NCI-H2029 treated with DMSO at 0.1 percent for 48 hours (cell line): Measurements from ENCODE around the gene IGFBP3.

Experiments
- DNase-seq: peaks from one replicate; lab custom pipeline; 2025; lab: John Stamatoyannopoulos, UW

Gene IGFBP3

DNA sequence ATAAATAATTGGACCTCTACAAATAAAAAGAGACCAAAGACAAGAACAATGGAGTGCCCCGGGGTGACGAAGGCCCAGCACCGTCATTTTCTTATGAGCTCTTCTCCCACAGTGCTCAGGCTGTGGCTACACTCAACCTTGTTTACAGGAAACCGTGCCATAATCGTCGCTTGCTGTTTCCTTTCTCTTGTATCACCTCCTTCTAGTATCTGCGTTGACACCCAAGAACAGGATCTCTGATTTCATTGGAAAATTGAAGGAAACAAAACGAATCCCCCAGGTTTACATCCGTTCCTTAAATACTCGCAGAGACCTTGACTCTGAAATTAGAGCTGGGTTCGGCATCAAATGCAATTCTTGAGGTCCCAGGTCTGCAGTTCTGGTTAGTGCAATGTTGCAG lies 1.7 kb upstream of the IGFBP3 start:
- no peak for DNase-seq

DNA sequence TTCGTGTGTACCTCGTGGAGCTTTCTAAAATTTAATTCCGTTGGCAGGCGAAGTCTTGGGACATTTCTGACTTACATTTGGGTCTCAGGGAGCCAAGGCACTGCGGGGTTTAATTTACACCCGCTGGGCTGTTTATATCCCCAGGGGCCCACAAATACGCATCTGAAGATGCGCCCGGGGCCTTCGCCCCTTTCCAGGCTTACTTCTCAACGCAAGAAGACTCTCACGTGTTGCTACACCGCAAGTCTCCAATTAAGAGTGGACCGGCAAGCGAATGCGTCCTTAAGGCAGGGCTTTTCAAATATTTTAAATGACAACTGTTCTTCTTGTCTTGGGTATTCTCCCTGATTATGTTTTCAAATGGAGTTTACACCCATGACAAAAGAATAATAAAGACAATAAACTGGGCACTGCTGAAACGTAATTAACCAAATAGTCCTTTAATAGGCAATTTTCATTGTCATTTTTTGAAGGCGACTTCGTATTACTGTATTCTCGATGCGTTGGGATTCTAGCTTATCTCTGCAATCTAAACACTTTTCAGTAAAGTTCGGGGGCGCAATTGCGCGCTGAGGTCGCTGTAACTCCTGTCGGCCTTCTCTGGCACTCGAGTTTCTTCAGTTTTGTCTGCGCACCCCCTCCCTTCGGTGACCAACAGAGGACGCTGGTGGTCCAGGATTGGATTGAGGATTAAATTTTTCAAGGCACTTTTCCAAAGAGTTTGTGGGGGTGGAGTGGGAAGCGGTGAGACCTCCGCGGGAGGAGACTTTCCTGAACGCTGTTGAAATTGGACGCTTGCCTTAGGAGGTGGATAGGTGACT lies 837 bp upstream of the IGFBP3 start:
- peak; percentile 51 for DNase-seq

DNA sequence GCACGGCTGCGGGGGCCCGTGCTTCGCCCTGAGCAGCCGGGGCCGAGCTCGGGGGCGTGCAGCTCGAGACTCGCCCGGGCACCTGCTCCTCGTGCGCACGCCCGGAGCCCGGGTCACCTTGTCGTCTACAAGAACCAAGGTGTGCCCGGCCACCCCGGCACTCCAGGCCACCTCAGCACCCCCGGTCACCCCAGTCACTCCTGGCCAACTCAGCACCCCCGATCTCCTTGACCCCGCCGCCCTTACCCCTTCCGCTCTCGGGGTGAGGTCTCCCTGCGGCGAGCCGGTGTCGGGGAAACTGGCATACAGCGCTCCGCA lies 268 bp upstream of the IGFBP3 start:
- DNase-seq: no peak

DNA sequence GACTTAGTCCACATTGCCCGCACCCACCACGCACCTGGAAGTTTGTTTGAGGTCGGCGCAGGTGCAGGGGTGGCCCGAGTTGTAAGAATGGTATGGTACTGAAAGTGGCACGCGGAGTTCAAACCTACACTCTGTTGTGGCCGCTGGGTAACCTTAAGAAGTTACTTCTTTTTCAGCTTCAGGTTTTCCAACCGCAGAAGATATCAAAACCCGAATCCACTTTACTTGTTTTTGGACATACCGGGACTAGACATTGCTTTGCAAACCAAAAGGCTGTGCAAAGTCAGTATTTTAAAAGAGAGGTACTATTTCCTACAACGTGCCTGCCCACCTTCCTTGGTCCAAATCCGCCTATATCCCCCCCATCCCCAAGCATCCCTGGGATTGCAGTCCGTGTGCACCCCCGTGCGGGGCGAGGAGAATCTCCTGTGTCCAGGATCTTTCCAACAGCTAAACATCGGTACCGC lies 1.0 kb downstream of the IGFBP3 start:
- no peak for DNase-seq

DNA sequence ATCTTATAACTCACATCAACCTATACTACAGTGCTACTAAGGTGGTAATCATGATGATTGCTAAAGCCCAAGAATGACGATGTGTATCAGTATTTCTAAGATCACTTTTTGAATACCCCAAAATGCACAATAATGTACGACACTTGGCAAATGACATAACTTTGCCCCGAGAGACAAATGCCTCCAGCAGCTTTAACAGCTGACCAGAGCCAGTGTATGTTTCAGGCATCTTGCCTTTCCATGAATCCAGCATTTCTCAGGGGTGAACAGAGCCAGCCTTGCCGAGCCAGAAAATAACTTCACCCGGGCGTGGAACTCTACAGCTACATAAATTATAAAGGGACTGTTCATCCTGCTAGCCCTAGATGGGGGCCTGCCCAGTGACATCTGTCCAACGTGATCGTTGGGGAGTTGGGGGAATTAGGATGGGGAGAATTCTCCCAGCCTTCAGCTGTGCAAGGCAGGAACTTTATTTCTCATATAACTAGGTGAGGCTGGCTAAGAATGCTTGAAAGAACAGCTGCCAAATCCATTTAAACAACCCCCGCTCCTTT lies 1.8 kb downstream of the IGFBP3 start:
- DNase-seq: no peak

DNA sequence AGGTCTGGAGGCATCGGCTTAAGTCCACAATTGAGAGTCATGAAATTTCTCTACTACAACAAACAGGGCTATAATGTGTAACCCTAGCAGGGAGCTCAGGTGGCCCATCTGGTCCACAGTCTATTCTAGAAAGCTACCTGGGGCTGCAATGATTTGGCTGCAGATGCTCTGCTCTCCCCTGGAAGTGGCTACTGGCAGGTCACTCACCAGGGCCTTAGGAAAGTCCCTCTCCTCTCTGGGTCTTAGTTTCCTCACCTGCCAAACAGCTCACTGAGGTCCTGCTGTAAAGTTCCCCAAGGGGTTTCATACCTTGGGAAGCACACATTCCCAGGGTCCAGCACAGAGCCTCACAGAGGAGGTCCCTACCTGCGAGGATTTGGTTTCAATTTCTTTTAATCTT lies 2.5 kb downstream of the IGFBP3 start:
- no peak for DNase-seq

DNA sequence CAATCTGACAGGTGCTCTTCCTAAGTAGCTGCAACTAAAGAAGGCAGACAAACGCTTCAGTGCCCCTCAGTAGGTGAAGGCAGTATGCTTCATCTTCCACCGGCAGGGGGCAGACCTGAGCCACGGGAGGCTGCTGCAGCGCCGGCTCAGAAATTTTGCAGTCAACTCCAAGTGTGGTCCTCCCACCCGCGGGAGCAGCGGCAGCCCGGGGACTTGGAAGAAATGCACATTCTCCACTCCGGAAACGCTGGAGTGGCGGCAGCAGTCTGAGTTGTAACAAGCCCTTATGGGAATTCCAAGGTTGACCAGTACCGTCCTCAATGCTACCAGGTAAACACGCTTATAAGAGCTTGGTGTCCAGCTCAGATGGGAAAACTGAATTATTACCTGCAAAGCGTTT lies 3.4 kb downstream of the IGFBP3 start:
- DNase-seq: peak; percentile 30

DNA sequence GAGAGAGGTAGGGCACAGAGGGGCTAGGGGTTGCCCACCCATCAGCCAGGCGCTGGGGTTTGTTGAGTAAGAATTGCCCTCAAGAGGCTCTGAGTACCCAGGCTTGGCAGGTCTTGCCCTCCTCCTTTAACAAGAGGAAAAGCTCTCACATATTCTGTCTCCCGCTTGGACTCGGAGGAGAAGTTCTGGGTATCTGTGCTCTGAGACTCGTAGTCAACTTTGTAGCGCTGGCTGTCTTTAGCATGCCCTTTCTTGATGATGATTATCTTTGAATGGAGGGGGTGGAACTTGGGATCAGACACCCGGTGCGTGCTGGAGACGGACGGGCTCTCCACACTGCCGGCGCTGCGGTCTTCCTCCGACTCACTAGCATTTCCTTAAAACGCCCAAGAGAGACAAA lies 4.0 kb downstream of the IGFBP3 start:
- DNase-seq: no peak

DNA sequence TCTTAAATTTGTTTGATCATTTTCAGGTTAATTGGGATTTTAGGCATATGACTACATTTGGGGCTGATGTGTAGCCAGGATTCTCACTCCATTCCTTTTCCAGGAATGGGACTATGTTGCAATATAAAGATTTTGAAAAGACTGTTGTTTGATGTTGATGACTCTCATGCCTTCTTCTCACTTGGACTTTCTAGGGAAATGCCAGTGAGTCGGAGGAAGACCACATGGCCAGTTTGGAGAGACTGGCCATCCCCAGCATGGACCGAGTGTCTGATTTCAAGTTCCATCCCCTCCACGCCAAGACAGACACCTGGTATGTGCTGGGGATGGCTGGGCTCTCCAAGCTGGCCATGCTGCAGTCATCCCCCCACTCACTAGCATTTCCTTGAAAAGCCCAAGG lies 5.5 kb downstream of the IGFBP3 start:
- DNase-seq: no peak

DNA sequence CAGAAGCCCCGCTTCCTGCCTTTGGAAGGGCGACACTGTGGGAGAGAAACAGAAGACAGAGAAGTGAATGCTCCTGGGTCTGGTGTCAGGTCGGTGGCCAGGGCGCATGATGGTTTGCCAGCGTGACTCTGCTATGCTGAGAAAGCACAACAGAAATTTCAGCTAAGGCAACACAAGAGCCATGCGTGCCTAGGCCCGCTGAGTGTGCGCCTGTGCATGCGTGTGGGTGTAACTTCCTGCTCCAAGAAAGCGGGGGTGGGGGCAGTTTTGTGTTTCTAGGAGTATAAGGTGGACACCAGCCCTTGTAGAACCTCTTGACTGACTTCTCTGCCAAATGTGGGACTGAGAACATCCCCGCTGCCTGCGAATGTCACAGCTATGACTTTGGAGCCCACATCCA lies 6.2 kb downstream of the IGFBP3 start:
- DNase-seq: no peak

DNA sequence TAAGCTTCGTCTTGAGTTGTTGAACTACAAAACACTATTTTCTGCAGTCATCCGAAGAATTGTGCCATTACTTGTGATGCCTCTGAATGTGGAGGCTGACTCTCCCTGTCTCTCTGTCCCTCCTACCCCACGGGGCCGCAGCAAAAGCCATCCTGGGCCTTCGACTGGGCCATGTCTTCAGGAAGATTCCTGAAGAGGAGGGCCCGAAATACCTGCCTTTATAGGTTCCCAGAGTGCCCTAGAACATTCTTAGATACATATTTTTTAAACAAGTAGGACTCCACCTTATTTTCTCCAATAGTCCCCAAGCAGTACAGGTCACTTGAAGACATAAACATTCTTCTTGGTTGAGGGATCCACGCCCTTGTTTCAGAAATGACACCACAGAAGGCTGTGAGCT lies 8.1 kb downstream of the IGFBP3 start:
- no peak for DNase-seq

DNA sequence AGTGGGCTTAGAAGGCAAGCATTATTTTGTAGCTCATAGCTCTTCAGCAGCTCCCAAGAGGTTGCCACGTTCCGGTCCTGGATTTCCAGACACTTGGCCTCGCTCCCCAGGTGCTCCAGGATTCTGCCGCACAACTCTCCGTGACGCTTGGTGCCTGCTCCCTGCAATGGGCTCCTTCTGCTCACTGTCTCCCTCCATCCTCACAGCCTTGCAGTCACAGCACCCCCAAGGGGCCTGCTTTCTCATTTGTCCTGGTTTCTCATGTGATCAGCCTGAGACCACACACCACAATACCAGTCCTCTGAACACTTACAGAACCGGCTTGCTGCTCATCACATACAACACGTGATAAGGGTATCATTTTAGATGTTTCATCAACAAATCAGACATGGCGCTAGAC lies 9.8 kb downstream of the IGFBP3 start:
- DNase-seq: no peak

DNA sequence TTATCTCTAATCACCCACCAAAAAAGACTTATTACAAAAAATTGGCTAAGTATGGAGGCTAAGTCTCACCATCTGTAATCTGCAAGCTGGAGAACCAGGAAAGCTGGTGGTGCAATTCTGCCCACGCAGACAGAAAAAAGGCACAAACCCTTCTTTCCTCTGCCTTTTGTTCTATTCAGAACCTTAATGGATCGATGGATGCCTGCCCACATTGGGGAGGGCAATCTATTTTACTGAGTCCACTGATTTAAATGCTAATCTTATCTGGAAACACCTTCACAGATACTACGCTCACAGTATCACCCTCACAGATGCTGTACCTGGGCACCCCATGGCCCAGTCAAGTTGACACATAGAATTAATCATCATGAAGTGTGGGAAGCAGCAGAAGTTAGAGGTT lies 10.2 kb downstream of the IGFBP3 start:
- DNase-seq: no peak

DNA sequence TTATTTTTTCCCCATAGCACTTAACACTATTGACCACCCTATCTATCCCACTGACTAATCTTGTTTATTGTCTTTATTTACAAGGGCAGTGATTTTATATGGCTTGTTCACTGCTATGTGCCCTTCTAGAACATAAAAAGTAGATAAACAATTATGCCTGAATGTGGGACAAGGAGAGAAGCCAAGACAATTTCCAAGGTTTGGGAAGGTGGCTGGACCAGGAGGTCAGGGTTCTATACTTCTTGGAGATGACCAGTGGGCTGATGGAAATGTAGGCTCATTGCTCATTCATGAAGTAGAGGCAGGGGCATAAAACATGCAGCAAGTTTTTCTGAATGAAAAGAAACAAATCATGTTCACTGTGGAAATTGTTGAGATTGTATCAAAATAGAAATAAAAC lies 11.5 kb downstream of the IGFBP3 start:
- no peak for DNase-seq

DNA sequence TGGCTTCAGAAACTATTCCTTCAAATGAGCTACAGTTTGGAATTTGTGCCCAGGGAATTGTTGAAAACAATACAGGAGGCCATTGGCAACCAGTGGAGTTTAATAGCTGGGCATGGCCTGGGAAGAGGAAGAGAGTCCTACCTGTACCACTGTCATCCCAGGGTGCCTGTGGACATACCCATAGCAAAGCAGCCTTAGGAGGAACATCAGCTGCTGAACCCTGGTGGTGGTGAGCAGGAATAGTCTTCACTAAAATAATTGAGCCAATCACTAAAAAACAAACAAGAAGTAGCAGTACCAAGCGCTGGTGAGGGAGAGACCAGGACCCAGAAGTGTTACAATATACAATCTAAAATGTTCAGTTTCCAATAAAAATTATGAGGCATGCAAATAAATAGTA lies 18.3 kb downstream of the IGFBP3 start:
- DNase-seq: no peak

DNA sequence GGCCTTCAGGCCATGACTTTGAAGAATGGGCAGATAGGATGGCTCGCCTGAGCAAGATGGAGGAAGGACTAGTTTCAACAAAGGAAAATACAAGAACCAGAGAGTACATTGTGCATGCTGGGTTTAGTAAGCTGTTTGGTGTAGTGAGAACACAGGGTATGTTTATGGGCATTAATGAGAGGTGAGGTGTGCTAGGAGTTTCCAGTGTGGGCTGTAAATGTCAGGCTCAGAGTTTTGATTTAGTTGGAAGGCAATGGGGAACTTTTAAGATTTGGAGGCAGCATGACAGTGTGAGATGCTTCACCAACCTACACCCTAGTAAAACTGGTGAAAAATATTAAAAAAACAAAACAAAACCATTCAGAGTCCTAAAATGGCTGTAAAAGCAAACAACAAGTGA lies 19.5 kb downstream of the IGFBP3 start:
- no peak for DNase-seq

DNA sequence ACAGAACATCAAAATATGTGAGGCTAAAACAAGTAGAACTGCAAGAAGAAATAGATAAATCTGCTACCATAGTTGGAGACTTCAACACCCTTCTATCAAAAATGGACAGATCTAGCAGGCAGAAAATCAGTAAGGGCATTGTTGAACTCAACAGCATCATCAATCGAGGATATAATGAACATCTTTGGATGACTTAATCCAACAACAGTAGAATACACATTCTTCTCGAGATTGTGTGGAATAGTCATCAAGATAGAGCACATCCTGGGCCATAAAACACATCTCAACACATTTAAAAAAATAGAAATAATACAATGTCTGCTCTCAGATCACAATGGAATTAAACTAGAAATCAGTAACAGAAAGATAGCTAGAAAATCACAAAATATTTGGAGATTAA lies 22.9 kb downstream of the IGFBP3 start:
- no peak for DNase-seq

DNA sequence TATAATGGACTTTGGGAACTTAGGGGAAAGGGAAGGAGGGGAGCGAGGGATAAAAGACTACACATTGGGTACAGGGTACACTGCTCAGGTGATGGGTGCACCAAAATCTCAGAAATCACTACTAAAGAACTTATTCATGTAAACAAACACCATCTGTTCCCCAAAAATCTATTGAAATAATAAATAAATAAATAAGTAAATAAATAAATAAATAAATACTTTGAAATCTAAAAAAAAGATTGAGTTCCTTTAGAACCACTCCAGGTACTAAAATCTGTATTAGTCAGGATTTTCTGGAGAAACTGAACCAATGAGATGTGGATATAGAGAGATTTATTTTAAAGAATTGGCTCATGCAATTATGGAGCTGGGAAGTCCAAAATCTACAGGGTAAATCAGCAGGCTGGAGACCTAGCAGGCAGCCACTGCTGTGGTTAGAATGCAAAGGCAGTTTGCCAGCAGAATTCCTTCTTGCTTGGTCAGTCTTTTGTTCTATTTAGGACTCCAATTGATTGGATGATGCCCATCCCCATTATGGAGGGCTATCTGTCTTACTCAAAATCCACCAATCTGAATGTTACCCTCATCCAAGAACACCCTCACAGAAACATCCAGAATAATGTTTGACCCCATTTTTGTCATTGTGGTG lies 23.9 kb downstream of the IGFBP3 start:
- DNase-seq: no peak

DNA sequence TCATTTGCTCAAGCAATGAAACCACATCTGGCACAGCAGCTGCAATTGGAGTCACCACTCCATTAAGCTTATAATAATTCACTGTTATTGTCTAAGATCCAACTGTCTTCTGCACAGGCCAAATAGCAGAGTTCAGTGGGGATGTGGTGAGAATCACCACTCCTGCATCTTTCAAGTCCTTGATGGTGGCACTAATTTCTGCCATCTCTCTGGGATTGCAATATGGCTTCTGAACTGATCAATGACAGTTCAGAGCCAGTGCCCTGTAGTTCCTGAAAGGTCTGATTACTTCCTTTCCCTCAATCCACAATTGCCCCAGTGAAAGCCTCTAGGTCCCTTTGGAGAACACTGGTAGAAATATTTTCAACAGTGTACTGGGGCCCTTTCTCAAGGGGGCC lies 26.4 kb downstream of the IGFBP3 start:
- DNase-seq: no peak

DNA sequence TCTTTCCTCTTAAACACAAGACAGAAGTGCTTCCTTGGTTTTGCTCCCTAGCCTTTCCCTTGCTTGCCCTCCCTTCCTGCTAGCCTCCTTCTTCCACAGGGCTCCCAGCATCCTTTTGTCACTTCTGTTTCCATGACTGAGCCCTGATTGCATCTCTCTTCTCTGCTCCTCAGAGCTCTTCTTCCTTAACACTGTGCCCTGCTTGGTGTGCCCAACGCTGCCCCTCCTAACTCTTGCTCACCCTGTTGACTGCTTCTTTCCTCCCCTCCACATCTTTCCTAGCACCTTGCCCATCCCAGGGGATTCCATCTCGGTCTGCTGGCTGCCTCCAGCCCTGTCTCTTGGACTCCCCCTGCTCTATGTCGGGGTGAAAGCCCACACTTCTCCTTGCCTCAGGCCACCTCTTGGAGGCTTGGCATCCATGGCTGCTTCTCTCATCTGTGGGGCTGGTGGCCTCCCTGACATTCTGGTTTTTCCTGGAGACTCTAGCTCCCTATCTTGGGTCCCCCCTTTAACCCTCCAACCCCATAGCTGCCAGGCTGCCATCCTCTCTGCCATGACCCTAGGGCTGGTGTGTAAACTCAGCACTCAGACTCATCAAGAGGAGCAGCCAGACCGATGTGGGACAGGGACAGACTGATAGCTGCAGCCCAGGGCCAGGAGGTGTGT lies 26.9 kb downstream of the IGFBP3 start:
- no peak for DNase-seq

DNA sequence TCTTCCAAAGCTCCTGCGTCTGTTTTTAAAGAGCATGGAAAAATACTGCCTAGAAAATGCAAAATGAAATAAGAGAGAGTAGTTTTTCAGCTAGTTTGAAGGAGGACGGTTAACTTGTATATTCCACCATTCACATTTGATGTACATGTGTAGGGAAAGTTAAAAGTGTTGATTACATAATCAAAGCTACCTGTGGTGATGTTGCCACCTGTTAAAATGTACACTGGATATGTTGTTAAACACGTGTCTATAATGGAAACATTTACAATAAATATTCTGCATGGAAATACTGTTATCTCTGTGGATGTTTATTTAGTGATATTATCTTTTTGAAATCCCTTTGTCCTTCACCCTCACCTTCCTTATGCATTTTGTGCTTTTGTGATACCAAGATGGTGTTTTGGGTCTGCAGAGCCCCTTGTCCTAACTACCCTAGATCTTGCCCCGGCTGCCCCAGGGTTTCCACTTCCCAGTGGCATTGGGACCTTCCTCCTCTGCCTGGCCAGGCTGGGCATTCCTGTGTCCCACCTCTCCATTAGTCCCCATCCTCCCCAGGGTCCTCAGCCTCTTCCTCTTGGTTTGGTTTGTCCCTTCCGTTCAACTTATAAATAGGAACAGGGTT lies 27.6 kb downstream of the IGFBP3 start:
- no peak for DNase-seq

DNA sequence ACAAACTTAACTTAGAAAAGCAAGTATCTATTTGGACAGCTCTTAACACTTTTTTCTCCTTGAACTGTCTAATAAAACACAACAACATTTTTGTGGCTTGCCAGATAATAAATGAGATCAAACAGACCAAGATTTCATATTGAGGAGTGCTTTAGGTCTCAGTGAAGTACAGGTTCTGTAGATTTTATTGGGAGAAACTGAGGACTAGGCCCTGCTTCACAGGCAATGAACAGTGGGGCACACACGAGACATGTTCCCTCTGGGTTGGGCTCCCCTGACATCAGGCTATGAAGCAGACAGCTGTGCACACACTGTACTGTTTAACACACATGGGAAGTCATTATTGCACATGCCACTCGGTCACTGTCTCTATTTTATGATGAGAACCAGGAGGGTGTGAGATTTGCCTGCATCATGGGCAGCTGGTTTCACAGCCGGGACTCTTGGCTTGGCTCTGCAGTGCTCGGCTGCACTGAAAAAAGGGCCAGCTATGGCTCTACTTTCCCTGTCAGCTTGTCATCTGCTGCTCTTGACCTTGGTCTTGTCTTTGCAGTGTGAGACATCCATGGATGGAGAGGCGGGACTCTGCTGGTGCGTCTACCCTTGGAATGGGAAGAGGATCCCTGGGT lies 28.6 kb downstream of the IGFBP3 start:
- DNase-seq: no peak
